SK-MEL-5 (cell line): ENCODE results near the gene DOCK10. TPM values are rescaled to one million over a fixed set of nuclear protein-coding genes. Genes with fewer than 3 reads are reported as not detected.
A peak's percentile ranks its signal among the peaks of the same experiment; 100 is the strongest.

ENCODE experiments used
- DNase-seq: peaks from one replicate; pipeline ENCODE4 v3.0.0-alpha.2; 2016; ENCODE audit warnings: low read depth, low spot score
- in situ Hi-C: cut with HindIII; loops from 2 replicates; pipeline ENCODE4 v1.10.0; 2016; ENCODE audit warnings: low sequenced_read_pairs, high pct_unique_total_duplicates, low pct_unique_long_range_greater_than_20kb
- total RNA-seq: library from RNA; depleted of rRNA; stranded (reverse); fragments of >200 nt; shearing (Covaris generic); gene quantifications from 2 replicates; pipeline ENCODE4 v1.2.3, GENCODE V29; 2014

DOCK10 gene
- total RNA-seq, 1 experiment from 2014 or later = 37.5 TPM

- in situ Hi-C loops = no loop called here
- DNase-seq = no peak
Observed at GRCh38 chr2:224772494-224772893, 269.8 kb downstream of the DOCK10 start.

GRCh38 chr2:224769489-224769888, 272.8 kb downstream of the DOCK10 start:
- DNase-seq = no peak
- in situ Hi-C loops = no loop called here

GRCh38 chr2:224764565-224765236, 277.6 kb downstream of the DOCK10 start:
- in situ Hi-C loops = no loop called here
- DNase-seq = no peak

GRCh38 chr2:224757934-224758548, 284.2 kb downstream of the DOCK10 start:
- no peak for DNase-seq
- in situ Hi-C loops = no loop called here

- in situ Hi-C loops = no loop called here
- DNase-seq = no peak
Observed at GRCh38 chr2:224753743-224754540, 288.3 kb downstream of the DOCK10 start.

- no peak for DNase-seq
- in situ Hi-C loops = no loop called here
Observed at GRCh38 chr2:224751996-224752698, 290.1 kb downstream of the DOCK10 start.

- DNase-seq = peak; percentile 56
- in situ Hi-C loops = no loop called here
Observed at GRCh38 chr2:224749136-224749535, 293.1 kb downstream of the DOCK10 start.

GRCh38 chr2:224747765-224748164, 294.5 kb downstream of the DOCK10 start:
- no peak for DNase-seq
- in situ Hi-C loops = no loop called here

GRCh38 chr2:224736227-224736626, 306.0 kb downstream of the DOCK10 start:
- DNase-seq = no peak
- in situ Hi-C loops = no loop called here

- in situ Hi-C loops = no loop called here
- DNase-seq = no peak
Observed at GRCh38 chr2:224734949-224735348, 307.3 kb downstream of the DOCK10 start.

GRCh38 chr2:224731665-224732064, 310.6 kb downstream of the DOCK10 start:
- in situ Hi-C loops = no loop called here

GRCh38 chr2:224729435-224729834, 312.8 kb downstream of the DOCK10 start:
- in situ Hi-C loops = no loop called here
- DNase-seq = no peak

More at GRCh38 chr2:224731665-224732064, 310.6 kb downstream of the DOCK10 start:
- no peak for DNase-seq

- DNase-seq = no peak
- in situ Hi-C loops = no loop called here
Observed at GRCh38 chr2:224724331-224724730, 317.9 kb downstream of the DOCK10 start.

- in situ Hi-C loops = no loop called here
- no peak for DNase-seq
Observed at GRCh38 chr2:224723586-224724217, 318.6 kb downstream of the DOCK10 start.

- DNase-seq = no peak
- in situ Hi-C loops = no loop called here
Observed at GRCh38 chr2:224722770-224723169, 319.5 kb downstream of the DOCK10 start.

GRCh38 chr2:224722250-224722649, 320.0 kb downstream of the DOCK10 start:
- in situ Hi-C loops = no loop called here
- no peak for DNase-seq

GRCh38 chr2:224716921-224717320, 325.3 kb downstream of the DOCK10 start:
- DNase-seq = no peak
- in situ Hi-C loops = no loop called here

- DNase-seq = no peak
- in situ Hi-C loops = no loop called here
Observed at GRCh38 chr2:224716201-224716600, 326.1 kb downstream of the DOCK10 start, which contains the start of gene CCDC195. TSS of gene CCDC195 (minus strand) at chr2:224716365. CDS start at chr2:224716365, 0 bp downstream.
